ENCODE data around the gene EIF3L.
"Not testable (repeated sequence)": the region's sequence is repeated elsewhere in the genome, so short reads cannot be mapped to it uniquely, and the experiment has no call there.

Gene EIF3L

DNA sequence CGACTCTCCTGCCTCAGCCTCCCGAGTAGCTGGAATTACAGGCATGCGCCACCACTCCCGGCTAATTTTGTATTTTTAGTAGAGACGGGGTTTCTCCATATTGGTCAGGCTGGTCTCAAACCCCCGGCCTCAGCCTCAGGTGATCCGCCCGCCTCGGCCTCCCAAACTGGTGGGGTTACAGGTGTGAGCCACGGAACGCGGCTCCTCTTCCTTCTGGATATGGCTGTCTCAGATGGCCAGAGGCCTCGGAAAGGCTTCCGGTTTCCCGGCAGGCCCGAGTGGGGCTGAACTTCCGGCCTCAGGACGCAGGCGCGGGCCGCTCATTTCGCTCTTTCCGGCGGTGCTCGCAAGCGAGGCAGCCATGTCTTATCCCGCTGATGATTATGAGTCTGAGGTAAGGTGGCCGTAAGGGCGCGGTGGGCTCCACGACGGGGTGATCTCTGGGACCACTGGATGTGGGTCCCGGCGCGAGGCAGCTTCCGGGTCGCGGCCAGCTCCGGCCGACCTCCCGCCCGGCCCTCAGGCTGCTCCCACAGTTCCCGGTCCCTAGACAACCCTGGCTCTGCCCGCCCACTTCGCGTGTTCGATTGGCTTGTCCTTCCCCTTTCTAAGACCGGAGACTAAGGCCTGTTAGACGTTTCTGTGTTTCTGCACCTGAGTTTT is at the start of gene EIF3L:
Gene EIF3L, plus strand, starts transcription at position 331 of the 663 bp plus-strand sequence. Its CDS starts 31 bp downstream, at position 362.
- Histone ChIP-seq H3K9me3 (ENCODE audit: control insufficient read depth, insufficient read depth, low read length) (no peaks in the 10 kb centered on the region), H3K27me3 (ENCODE audit: control insufficient read depth, insufficient read depth, low read length) (no peaks in the 10 kb centered on the region), H3K36me3 (ENCODE audit: control insufficient read depth, insufficient read depth, low read length) (peaks cover 38% of the 10 kb centered on the region), H3K9ac (ENCODE audit: low read depth, low read length) (peak within 1 kb of the TSS; percentile 91), H3K4me3 (ENCODE audit: low read depth, low read length) (peak within 1 kb of the TSS; percentile 95), H3K4me1 (ENCODE audit: control insufficient read depth, insufficient read depth, low read length) (no peaks in the 10 kb centered on the region), H3K27ac (ENCODE audit: low read depth, low read length) (peak within 1 kb of the TSS; percentile 87)

DNA sequence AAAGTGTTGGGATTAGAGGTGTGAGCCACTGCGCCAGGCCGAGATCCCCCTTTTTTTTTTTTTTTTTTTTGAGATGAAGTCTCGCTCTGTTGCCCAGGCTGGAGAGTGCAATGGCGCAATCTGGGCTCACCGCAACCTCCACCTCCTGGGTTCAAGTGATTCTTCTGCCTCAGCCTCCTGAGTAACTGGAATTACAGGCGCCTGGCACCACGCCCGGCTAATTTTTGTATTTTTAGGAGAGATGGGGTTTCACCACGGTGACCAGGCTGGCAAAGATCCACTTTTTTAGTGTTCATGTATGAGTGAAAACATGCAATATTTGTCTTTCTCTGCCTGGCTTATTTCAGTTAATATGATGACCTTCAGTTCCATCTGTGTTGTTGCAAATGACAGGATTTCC is 49.2 kb upstream of the EIF3L start:
- Histone ChIP-seq H3K4me1 (ENCODE audit: control insufficient read depth, insufficient read depth, low read length) (peaks cover 12% of the 10 kb centered on the region), H3K27me3 (ENCODE audit: control insufficient read depth, insufficient read depth, low read length) (peaks cover 29% of the 10 kb centered on the region)
- not testable (repeated sequence) for H3K9me3 ChIP-seq (ENCODE audit: control insufficient read depth, insufficient read depth, low read length); H3K27ac ChIP-seq (ENCODE audit: low read depth, low read length); H3K9ac ChIP-seq (ENCODE audit: low read depth, low read length); H3K36me3 ChIP-seq (ENCODE audit: control insufficient read depth, insufficient read depth, low read length); H3K4me3 ChIP-seq (ENCODE audit: low read depth, low read length)

DNA sequence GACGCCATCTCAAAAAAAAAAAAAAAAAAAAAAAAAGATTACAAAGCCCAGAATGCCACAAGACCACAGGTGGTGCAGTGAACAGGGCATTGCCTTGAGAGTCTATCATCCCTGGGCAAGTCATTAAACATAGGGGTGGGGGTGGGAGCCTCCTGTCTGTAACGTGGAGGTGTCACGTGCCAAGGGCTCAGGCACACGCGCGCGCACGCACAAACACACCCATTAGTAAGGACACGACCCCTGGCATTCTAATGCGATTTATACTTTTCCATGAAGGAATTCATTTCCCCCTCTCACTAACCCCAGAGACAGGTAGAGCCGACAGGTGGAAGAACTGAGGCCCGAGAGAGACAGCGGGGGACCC is 47.3 kb upstream of the EIF3L start:
- Histone ChIP-seq H3K27me3 (ENCODE audit: control insufficient read depth, insufficient read depth, low read length) (peaks cover 44% of the 10 kb centered on the region), H3K9me3 (ENCODE audit: control insufficient read depth, insufficient read depth, low read length) (no peaks in the 10 kb centered on the region), H3K9ac (ENCODE audit: low read depth, low read length) (no peak overlapping the region), H3K27ac (ENCODE audit: low read depth, low read length) (no peak overlapping the region), H3K4me3 (ENCODE audit: low read depth, low read length) (peak overlapping the region; percentile 86), H3K36me3 (ENCODE audit: control insufficient read depth, insufficient read depth, low read length) (no peaks in the 10 kb centered on the region), H3K4me1 (ENCODE audit: control insufficient read depth, insufficient read depth, low read length) (peaks cover 27% of the 10 kb centered on the region)

DNA sequence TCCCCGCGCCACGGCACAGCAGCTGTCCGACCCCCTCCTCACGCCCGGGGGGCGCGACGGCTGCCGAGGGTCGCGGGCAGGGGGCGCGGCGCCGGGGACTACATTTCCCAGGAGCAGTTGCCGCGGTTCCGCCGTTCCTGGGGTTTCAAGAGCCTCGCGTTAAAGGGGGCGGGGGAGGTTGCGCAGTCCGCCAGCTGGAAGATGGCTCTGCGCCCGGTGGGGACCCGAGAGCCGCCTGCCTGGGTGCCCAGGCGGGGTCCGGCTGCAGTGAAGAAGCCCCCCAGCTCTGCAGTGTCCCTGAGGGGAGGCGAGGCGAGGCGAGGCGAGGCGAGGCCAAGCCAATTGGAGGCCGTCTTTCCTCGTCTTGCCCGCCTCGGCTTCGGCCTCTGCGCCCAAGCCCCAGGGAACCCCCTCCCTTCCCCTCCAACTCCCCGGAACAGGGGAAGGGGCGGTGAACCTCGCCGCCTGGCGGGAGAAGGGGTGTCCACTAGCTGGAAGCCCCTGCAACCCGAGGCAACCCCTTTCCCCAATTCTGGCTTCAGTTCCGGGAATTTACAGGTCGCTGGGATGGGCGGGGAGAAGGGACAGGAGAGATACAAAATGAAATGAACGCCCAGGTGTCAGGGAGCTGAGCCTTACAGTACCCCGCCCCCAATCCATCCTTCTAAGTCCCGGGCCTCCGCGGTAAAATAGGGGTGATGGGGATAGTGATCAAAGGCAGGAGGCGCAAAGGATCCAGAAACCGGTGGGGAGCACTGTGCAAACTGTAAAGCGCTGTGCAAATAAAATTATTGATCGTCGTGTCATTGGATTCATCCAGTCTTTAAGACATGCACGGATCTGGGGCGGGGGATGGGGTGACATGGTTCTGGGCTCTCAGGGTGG is 46.7 kb upstream of the EIF3L start:
- Histone ChIP-seq H3K4me1 (ENCODE audit: control insufficient read depth, insufficient read depth, low read length) (peaks cover 27% of the 10 kb centered on the region), H3K27me3 (ENCODE audit: control insufficient read depth, insufficient read depth, low read length) (peaks cover 47% of the 10 kb centered on the region), H3K9ac (ENCODE audit: low read depth, low read length) (no peak overlapping the region), H3K27ac (ENCODE audit: low read depth, low read length) (no peak overlapping the region), H3K36me3 (ENCODE audit: control insufficient read depth, insufficient read depth, low read length) (no peaks in the 10 kb centered on the region), H3K4me3 (ENCODE audit: low read depth, low read length) (peak overlapping the region; percentile 86), H3K9me3 (ENCODE audit: control insufficient read depth, insufficient read depth, low read length) (no peaks in the 10 kb centered on the region)

DNA sequence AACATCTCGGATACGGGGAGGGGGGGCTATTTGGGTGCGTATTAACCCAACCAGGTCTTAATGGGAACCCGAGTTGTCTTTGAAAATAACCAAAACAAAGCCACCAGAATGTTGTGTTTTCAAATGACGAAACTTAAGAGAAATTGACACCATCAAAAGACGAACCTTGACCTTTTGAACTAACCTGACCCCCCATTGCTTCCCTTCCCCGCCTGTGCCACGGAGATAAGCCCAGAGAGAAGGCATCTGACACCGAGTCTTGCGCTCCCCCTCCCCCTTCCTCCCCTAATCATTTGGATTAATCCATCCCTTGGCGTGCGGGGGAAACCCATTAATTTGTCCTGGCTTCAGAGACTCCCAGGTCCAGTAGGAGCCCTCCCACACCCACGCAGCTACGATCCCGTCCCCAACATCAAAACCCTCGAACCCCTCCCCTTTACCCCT is 46.0 kb upstream of the EIF3L start:
- Histone ChIP-seq H3K27me3 (ENCODE audit: control insufficient read depth, insufficient read depth, low read length) (peaks cover 47% of the 10 kb centered on the region), H3K4me3 (ENCODE audit: low read depth, low read length) (peak overlapping the region; percentile 86), H3K9me3 (ENCODE audit: control insufficient read depth, insufficient read depth, low read length) (no peaks in the 10 kb centered on the region), H3K4me1 (ENCODE audit: control insufficient read depth, insufficient read depth, low read length) (peaks cover 27% of the 10 kb centered on the region), H3K27ac (ENCODE audit: low read depth, low read length) (no peak overlapping the region), H3K36me3 (ENCODE audit: control insufficient read depth, insufficient read depth, low read length) (no peaks in the 10 kb centered on the region), H3K9ac (ENCODE audit: low read depth, low read length) (no peak overlapping the region)

DNA sequence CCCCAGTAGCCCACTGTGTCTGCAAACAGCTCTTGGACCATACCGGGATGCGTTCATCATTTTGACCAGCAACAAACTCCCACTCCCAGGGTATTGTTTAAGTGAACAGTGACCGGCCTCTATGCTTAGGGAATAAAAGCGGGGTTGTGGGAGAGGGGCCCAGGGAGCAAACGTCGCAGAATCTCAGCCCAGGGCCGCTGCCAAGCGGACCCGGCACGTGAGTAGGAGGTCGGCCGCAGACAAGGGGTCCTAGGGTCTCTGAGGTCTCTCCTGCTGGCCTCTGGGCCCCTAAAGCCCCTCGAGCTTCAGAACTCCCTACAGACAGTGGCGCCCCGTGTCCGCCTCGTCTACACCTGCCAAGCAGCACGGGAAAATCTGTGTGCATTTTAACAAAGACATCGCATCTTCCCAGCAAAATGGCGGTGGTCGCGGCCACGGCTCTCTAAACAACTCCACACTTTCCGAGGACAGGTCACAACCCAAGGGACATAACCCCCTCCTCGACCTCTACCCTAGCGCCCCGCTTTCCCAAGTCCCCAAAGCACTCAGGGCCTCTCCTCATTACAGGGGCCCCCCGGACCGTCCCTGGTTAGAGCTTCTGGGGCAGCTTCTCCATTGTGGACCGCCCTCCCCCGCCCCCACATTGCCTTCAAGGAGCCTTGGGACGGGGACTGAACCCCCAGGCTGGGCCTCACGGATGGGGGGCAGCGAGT is 45.4 kb upstream of the EIF3L start:
- Histone ChIP-seq H3K27ac (ENCODE audit: low read depth, low read length) (no peak overlapping the region), H3K36me3 (ENCODE audit: control insufficient read depth, insufficient read depth, low read length) (no peaks in the 10 kb centered on the region), H3K4me1 (ENCODE audit: control insufficient read depth, insufficient read depth, low read length) (peaks cover 27% of the 10 kb centered on the region), H3K9me3 (ENCODE audit: control insufficient read depth, insufficient read depth, low read length) (no peaks in the 10 kb centered on the region), H3K4me3 (ENCODE audit: low read depth, low read length) (peak overlapping the region; percentile 86), H3K9ac (ENCODE audit: low read depth, low read length) (0 out of 2 replicates have a peak overlapping the region, but pooled peaks have one; percentile 16), H3K27me3 (ENCODE audit: control insufficient read depth, insufficient read depth, low read length) (peaks cover 51% of the 10 kb centered on the region)

DNA sequence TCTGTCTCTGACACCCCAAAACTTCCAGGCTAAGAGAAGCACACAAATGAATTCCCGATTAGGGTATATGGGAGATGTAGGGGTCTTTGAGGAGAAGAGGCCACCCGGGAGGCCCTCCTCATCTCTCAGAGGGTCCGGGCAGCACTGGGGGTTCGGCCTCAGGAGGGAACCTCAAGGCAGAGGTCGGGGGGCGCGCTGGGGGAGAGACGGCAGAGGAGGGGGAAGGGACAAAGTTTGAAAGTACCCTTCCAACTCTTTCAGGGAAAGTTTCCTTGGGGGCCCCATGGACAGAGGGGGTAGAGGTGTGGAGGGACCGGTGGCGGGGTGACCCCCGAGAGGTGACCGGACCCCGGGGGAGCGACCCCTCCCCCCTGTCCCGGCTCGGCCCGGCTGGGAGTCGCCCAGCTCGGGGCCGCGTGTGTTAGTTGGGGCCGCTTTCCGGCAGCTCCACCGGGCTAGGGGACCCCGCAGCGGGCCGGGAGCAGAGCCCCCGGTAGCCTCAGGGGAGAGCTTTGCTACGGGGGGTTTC is 44.8 kb upstream of the EIF3L start:
- H3K36me3 ChIP-seq (ENCODE audit: control insufficient read depth, insufficient read depth, low read length) = no peaks in the 10 kb centered on the region
- peaks cover 27% of the 10 kb centered on the region for H3K4me1 ChIP-seq (ENCODE audit: control insufficient read depth, insufficient read depth, low read length)
- peaks cover 58% of the 10 kb centered on the region for H3K27me3 ChIP-seq (ENCODE audit: control insufficient read depth, insufficient read depth, low read length)
- no peak overlapping the region for H3K27ac ChIP-seq (ENCODE audit: low read depth, low read length)
- H3K9me3 ChIP-seq (ENCODE audit: control insufficient read depth, insufficient read depth, low read length) = no peaks in the 10 kb centered on the region
- peak overlapping the region; percentile 86 for H3K4me3 ChIP-seq (ENCODE audit: low read depth, low read length)
- peak overlapping the region; percentile 67 for H3K9ac ChIP-seq (ENCODE audit: low read depth, low read length)

DNA sequence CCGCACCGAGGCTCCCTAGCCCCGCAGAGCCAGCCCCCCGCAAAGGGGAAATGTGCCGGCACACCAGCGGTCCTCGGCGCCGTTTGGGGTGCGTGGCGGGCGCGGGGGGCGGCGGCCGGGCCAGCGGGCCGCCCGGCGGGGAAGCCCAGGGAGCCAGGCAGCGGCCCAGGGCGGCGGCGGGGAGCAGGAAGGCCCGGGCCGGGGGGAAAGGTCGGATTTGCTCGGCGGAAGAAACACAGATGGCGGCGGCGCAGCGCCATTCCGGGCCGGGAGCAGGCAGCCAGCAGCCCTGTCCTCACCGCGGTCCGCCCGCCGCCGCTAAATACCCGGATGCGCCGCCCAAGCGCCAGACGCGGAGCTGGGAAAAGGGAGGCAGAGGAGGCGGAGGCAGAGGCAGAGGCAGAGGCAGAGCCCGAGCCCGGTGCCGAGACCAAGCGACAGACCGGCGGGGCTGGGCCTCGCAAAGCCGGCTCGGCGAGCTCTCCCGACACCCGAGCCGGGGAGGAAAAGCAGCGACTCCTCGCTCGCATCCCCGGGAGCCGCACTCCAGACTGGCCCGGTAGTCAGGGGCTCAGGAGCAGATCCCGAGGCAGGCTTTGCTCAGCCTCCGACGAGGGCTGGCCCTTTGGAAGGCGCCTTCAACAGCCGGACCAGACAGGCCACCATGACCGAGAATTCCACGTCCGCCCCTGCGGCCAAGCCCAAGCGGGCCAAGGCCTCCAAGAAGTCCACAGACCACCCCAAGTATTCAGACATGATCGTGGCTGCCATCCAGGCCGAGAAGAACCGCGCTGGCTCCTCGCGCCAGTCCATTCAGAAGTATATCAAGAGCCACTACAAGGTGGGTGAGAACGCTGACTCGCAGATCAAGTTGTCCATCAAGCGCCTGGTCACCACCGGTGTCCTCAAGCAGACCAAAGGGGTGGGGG is 44.1 kb upstream of the EIF3L start:
- Histone ChIP-seq H3K9ac (ENCODE audit: low read depth, low read length) (peak overlapping the region; percentile 67), H3K36me3 (ENCODE audit: control insufficient read depth, insufficient read depth, low read length) (no peaks in the 10 kb centered on the region), H3K4me1 (ENCODE audit: control insufficient read depth, insufficient read depth, low read length) (peaks cover 27% of the 10 kb centered on the region), H3K4me3 (ENCODE audit: low read depth, low read length) (peak overlapping the region; percentile 86), H3K9me3 (ENCODE audit: control insufficient read depth, insufficient read depth, low read length) (no peaks in the 10 kb centered on the region), H3K27me3 (ENCODE audit: control insufficient read depth, insufficient read depth, low read length) (peaks cover 58% of the 10 kb centered on the region), H3K27ac (ENCODE audit: low read depth, low read length) (no peak overlapping the region)

DNA sequence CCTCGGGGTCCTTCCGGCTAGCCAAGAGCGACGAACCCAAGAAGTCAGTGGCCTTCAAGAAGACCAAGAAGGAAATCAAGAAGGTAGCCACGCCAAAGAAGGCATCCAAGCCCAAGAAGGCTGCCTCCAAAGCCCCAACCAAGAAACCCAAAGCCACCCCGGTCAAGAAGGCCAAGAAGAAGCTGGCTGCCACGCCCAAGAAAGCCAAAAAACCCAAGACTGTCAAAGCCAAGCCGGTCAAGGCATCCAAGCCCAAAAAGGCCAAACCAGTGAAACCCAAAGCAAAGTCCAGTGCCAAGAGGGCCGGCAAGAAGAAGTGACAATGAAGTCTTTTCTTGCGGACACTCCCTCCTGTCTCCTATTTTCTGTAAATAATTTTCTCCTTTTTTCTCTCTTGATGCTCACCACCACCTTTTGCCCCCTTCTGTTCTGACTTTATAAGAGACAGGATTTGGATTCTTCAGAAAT is 43.4 kb upstream of the EIF3L start:
- Histone ChIP-seq H3K27me3 (ENCODE audit: control insufficient read depth, insufficient read depth, low read length) (peaks cover 58% of the 10 kb centered on the region), H3K4me3 (ENCODE audit: low read depth, low read length) (peak overlapping the region; percentile 86), H3K9me3 (ENCODE audit: control insufficient read depth, insufficient read depth, low read length) (no peaks in the 10 kb centered on the region), H3K4me1 (ENCODE audit: control insufficient read depth, insufficient read depth, low read length) (peaks cover 27% of the 10 kb centered on the region), H3K9ac (ENCODE audit: low read depth, low read length) (no peak overlapping the region; the same call in 1 of the 2 replicates), H3K36me3 (ENCODE audit: control insufficient read depth, insufficient read depth, low read length) (no peaks in the 10 kb centered on the region), H3K27ac (ENCODE audit: low read depth, low read length) (no peak overlapping the region)
